ENCODE measurements around the gene PLEKHM2.
A peak's percentile ranks its signal among the peaks of the same experiment; 100 is the strongest.

The PLEKHM2 gene

DNA sequence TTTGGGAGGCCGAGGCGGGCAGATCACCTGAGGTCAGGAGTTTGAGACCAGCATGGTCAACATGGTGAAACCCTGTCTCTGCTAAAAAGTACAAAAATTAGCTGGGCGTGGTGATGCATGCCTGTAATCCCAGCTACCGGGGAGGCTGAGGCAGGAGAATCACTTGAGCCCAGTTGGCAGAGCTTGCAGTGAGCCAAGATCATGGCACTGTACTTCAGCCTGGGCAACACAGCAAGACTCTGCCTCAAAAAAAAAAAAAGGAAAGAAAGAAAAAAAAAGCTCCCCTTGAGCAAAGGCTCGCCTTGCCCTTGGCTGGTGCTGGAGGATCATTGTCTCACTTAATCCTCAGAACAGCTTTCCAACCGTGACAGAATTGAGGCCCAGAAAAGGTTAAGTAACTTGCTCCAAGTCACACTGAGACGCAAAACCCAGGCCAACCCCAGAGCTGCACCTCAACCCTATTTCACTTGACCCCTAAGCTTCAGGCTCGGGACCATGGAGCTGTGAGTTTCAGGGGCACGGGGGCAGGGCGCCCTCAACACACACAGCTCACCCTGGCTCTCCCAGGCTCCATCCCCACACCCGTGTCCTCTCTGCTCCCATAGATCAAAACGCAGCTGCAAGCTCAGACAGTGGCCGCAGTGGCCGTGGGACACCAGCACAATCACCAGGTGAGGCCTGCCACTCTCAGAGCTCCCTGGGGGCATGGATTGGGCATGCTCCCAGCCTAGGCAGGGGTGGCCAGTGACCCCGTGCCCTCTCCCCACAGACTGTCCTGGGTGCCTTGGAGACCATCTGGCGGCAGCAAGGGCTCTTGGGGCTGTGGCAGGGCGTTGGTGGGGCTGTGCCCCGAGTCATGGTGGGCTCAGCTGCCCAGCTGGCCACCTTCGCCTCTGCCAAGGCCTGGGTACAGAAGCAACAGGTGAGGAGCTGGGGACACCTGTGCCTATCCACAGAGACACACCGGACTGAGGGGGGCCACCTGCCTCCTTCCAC is 53.5 kb downstream of the PLEKHM2 start:
- no peak overlapping the region for H3K4me3 ChIP-seq (replicated peaks; ENCODE audit: low read depth, low read length)
- TF ChIP-seq, protein P1, sequence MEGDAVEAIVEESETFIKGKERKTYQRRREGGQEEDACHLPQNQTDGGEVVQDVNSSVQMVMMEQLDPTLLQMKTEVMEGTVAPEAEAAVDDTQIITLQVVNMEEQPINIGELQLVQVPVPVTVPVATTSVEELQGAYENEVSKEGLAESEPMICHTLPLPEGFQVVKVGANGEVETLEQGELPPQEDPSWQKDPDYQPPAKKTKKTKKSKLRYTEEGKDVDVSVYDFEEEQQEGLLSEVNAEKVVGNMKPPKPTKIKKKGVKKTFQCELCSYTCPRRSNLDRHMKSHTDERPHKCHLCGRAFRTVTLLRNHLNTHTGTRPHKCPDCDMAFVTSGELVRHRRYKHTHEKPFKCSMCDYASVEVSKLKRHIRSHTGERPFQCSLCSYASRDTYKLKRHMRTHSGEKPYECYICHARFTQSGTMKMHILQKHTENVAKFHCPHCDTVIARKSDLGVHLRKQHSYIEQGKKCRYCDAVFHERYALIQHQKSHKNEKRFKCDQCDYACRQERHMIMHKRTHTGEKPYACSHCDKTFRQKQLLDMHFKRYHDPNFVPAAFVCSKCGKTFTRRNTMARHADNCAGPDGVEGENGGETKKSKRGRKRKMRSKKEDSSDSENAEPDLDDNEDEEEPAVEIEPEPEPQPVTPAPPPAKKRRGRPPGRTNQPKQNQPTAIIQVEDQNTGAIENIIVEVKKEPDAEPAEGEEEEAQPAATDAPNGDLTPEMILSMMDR (IDR thresholded peaks at IDR 0.05; ENCODE audit: low read depth, low read length, missing control alignments): no peak
- DNase-seq (ENCODE audit: extremely low read depth, low read depth): no peak

DNA sequence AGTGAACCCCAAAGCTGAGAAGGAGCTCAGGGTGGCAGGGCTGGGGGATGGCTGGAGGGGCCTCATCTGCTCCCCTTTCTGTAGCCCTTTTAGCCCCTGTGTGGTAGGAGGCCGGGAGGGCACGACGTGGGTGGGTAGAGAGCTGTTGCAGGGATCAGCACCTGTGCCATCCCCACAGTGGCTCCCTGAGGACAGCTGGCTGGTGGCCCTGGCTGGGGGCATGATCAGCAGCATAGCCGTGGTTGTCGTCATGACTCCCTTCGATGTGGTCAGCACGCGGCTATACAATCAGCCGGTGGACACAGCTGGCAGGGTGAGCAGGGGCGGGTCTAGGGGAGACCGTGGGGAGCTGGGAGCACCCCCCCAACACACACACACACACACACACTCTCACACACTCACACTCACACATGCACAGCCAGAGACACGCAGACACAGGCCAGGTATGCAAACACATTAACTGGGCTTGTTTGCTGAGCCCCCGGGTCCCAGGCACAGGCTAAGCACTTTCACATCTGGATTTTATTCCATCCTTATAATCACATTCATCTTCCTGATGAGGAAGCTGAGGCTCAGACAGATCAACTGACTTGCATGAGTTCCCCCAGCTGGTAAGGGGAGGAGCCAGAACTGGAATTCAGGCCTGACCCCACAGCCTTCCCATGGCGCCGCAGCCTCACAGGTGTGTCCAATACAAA is 54.4 kb downstream of the PLEKHM2 start:
- H3K4me3 ChIP-seq (replicated peaks; ENCODE audit: low read depth, low read length): no peak overlapping the region
- TF ChIP-seq, protein P1 (IDR thresholded peaks at IDR 0.05; ENCODE audit: low read depth, low read length, missing control alignments): no peak
- no peak for DNase-seq (ENCODE audit: extremely low read depth, low read depth)

DNA sequence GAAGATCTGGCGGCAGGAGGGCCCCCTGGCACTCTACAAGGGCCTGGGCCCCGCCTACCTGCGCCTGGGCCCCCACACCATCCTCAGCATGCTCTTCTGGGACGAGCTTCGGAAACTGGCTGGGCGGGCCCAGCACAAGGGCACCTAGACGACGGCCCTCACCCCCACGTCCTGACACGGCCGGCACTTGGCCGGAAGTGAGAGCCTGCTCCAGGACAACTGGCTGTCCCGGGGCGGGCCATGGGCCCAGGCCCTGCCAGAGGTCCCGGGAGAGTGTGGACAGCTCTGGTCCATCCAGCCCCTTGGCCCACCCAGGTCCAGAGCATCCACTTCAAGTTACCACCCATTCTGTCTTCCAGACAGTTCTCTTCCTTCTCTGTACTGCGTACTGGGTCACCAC is 55.1 kb downstream of the PLEKHM2 start:
- TF ChIP-seq, protein P1 (IDR thresholded peaks at IDR 0.05; ENCODE audit: low read depth, low read length, missing control alignments): no peak
- no peak for DNase-seq (ENCODE audit: extremely low read depth, low read depth)
- no peak overlapping the region for H3K4me3 ChIP-seq (replicated peaks; ENCODE audit: low read depth, low read length)

DNA sequence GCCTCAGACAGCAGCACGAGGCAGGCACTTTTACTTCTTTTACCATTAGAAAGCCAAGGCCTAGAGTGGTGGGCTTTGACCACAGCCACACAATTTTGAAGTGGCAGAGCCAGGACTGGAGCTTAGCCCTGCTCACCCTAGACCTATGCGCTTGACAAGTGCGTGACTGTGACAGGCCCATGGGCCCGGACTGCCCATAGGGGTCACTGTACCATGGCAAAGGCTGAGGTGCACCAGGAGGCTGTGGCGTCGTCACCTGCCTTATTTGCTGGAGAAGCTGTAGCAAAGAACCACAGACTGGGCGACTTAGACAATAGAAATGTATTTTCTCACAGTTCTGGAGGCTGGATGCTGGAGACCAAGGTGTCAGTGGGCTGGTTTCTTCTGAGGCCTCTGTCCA is 55.6 kb downstream of the PLEKHM2 start:
- H3K4me3 ChIP-seq (replicated peaks; ENCODE audit: low read depth, low read length): no peak overlapping the region
- TF ChIP-seq, protein P1 (IDR thresholded peaks at IDR 0.05; ENCODE audit: low read depth, low read length, missing control alignments): peak; percentile 24
- no peak for DNase-seq (ENCODE audit: extremely low read depth, low read depth)

DNA sequence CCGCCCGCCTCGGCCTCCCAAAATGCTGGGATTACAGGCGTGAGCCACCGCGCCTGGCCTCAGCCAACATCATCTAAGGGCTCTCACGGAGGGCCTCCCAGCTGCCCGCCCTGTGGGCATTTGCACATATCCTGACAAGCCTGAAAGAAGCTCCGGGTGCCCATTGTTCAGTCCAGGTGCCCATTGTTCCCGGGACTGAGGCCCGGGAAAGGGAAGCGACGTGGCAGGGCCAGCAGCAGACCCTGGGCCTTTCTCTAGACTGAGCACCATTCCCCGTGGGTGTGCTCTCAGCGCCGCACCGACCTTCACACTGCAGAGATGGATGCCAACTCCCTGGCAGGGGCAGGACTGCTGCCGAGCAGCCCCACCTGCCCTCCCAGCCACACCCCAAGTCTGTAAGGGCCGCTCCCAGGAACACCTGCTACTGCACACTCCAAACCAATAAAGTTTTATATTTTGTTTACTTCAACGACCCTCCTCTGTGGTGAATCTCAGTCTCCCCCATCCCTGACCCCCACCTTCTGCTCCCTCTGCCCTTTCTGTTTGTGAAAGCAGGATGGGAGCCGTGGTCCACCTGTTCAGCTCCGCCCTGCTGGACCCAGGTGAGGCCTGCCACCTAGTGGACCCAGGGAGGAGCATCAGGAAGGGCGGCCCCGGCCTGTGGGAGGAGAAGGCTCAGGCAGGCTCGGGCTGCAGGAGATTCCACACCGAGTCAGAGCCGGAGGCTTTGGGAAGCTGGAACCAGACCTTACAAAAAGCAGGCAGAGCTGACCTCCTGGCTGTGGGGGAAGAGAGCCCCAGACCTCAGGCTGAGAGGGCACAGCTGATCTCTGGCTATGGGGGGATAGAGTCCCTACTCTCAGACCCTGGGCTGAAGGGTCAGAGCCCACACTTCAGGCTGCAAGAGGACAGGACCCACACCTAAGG is 57.1 kb downstream of the PLEKHM2 start:
- TF ChIP-seq, protein P1 (IDR thresholded peaks at IDR 0.05; ENCODE audit: low read depth, low read length, missing control alignments): peak; percentile 84
- H3K4me3 ChIP-seq (replicated peaks; ENCODE audit: low read depth, low read length): no peak overlapping the region
- DNase-seq (ENCODE audit: extremely low read depth, low read depth): peak; percentile 15

DNA sequence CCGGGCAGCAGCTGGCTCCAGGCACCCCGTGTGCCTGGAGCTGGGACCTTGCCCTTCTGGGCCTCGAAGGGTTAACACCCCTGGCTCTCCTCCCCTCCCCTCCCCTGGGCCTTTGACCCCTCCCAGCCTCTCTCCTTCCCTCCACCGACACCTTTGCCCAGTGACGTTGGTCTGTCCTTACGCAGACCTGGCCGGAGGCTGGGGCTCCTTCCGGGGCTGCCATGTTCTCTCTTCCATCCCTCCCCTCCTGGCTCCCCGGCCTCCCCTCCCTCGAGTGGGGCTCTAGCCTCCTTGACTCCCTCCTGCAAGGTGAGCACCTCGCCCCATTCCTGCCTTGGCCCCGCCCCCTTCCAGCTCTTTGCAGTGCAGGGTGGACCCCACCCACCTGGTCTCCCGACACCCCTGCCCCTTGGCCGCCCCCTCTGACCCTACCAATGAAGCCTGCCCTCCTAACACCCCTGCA is 58.2 kb downstream of the PLEKHM2 start, which contains the start of gene TMEM82:
Gene TMEM82, plus strand, starts transcription at position 161 of the 463 bp plus-strand sequence. Its CDS starts 61 bp downstream, at position 222.
- no peak for DNase-seq (ENCODE audit: extremely low read depth, low read depth)
- TF ChIP-seq, protein P1 (IDR thresholded peaks at IDR 0.05; ENCODE audit: low read depth, low read length, missing control alignments): no peak
- H3K4me3 ChIP-seq (replicated peaks; ENCODE audit: low read depth, low read length): no peak within 1 kb of the TSS
